ENCODE results near the gene DENND1A.

The DENND1A gene

DNA sequence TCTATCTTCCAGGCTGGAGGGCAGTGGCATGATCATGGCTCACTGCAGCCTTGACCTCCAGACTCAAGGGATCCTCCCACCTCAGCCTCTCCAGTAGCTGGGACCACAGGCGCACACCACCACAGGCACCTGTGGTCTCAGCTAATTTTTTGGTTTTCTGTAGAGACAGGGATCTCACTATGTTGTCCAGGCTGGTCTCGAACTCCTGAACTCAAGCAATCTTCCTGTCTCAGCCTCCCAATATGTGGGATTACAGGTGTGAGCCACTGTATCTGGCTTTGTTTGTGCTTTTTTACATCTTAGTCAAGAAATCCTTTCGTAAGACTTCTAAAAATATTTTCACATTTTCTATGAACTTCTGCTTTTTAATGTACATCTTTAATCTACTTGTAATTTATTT lies 116.9 kb downstream of the DENND1A start:
- DNase-seq, result no peak

DNA sequence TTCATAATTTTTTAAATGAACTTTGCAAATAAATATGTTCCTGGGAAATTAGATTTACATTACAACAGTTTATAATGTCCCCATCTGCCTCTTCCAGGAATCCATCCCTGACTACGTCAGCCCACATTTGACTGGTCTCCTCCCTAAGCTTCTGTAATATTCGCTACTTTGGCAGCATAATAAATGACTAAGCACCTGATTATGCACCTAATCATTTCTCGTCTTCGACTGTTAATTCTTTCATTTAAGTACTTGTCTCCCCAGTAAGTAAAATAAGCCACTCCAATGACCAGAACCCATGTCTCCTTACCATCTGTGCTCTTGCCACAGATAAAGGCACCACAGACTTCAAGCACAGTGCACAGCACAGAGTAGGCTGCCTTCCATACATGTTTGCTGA lies 122.7 kb downstream of the DENND1A start:
- no peak for DNase-seq

DNA sequence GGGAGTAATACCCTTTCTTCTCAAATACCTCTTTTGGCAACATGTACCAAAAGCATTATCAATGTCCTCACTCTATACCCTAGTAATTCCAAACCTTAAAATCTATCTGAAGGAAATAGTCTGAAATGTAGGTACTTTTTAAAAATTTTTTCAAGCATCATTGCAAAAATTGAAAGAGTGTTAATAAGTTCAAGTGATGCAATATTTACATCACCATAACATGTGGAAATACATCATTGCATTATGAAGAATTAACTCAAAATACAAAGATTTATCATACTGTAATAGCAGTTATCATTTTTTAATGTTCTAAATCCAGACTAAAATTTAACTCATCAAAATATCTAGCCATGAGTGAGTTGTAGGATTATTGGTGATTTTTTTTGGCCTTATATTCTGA lies 123.1 kb downstream of the DENND1A start:
- DNase-seq, result no peak

DNA sequence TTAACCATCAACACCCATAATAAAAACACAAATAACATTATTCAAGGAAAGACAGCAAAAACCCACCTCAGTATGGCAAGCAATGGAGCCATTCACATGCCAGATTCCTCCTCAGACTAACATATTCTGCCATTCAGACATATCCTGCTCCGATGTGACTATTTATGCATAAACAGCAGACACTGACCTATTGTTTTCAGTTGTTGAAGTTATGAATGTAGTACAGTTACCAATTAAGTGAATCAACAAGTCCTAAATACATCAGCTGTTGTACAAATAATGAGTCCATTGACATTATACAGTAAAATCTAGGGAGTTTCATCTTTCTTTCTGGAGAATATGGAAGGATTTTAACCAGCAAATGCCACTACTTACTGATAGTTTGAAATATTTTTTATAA lies 131.7 kb downstream of the DENND1A start:
- no peak for DNase-seq

DNA sequence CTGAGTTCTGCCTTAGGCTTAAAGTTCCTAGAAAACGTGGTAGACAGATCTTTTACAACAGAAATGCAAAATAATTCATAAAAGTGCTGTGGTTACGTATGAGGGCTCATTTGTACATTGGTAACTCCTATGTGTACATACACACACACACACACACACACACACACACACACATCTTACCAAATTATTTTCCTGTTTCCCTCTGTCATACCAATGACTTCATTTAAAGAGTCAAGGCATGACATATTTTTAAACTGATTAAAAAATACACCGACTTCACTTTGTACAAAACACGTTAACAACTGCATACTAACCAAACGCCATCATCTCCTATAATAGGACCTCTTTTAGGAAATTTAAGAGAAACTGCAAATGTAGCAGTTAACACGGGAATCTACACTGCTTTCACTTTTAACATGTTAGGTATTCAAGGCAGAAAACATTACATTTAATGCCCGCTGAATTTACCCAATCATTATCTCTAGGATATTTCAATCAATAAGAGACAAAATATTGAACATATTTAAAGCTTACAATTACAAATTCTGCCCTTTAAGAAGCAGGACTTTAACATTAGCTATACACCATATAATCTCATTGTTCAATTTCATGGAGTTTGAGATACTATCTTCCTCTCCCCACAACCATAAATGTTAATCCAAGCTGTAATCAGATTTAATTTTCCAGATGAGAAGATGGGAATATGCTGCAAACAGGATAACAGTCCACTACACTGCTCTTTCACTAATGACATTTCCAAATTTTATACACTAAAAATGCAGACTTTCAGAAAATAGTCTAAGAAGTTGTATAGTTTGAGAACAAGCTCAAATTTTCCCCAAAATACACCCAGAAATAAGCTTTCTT lies 133.1 kb downstream of the DENND1A start:
- no peak for DNase-seq

DNA sequence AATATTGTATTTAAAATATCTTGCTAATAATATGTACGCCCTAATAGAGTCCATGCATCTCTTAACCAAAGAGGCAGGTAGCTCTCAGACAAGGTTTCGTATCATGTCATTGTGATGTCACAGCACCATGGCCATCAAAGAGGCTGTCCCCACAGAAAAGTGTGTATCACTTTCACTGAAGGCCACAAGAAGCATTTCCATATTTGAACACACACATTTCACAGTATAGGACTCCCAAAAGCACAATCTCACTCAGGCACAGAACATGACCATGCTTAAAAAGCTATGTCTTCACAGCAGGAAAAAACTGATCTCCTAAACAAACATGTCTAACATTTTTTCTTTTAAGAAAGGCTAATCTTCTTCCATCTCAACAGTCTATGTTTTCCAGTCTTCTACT lies 133.8 kb downstream of the DENND1A start:
- no peak for DNase-seq

DNA sequence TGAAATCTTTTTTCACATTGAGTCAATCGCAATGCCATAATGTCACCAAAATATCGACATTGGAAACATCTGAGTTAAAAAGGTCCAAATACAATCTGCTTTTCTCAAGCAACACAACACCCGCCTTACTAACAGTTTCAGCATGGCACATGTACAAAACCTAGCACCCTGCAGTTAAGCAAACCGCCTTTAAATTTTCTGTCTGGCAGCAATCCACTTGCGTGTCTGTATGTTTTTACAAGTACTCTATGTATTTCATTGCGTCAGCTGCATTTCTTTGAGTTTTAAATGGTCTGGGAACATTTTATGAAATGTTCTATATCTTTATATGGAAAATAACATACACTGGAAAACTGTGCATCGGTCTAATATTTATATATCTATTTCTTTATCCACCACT lies 134.6 kb downstream of the DENND1A start:
- DNase-seq, result no peak

DNA sequence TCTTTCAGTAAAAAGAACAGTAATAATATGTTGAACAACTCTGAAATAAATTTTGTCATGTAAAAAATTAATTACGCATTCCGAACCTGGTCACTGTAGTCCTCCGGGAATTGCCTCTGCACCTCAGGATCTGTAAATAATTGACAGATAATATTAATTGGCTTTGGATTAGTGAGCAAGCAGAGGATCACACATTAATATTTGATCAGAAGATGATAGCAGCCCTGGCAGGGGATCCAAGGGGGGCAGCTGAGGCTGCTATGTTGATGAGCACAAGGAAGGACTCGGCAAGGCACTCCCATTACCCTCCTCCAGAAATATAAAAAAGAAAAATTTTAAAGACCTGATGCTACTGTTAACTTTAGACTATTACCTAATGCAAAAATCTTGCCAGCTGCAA lies 137.4 kb downstream of the DENND1A start:
- no peak for DNase-seq

DNA sequence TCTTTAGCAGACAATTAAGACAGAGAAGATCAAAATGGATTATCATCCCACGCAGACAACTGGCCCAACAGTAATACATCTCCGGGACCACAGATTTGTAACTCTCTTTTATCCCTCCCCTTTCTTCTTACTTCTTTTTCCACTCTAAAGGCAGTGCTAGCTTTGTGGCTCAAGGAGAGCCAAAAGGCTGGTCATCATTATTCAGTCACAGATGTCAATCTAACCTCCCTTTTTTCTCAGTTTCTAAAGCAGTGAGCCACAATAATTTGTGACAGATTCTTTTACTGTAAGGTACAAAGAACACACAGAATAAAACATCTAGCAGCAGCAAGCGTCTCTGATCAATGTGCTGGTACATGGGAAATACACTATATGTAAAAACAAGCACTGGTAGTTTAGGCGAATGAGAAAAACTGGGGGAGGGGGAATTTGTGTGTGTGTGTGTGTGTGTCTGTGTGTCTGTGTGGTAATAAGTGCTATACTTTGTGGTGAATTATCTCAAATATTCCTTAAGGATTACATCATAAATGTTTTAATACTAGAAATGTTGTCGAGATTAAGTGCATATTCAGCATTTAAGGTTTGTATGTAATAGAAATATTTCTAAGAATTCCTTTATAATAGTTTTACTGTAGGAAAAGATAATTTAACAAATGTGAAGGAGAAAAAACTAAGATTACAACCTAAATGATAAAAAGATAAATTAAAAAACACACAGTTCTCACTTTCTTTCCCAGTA lies 140.2 kb downstream of the DENND1A start:
- DNase-seq, result no peak

DNA sequence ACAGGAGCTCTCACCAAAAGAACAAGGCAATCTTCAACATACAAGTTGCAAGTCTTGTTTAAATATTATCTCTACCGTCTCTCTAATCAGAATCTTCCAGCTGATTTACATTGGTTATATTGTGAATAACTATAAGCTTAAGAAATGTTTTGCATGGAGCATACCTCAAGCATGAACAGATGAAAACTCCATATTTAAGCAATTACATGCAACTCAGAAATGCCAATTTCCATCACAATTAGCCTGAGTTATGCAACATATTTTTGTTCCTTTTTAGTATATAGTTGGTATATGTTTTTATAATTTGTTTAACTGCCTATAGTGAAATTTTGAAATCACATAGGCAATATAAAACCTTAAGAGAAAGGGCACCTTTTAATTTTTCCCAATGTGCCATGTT lies 142.5 kb downstream of the DENND1A start:
- DNase-seq, result no peak

DNA sequence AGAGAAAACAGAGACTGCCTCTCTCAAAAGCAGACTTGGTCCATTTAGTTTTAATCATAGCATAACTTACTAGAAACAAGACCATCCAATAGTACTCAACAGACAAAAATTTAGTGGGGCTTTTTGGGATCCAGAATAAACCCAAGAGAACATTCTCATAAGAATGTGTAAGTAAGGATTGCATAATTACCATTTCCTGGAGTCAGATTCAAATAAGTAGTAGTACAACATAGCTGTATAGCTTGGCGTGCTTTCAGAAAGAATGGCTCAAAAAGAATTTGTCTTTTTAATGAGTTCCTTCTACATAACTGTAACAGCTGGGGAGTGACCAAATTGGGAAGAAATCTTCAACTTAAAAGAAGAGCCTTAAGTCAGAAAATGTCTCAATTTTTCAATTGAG lies 145.4 kb downstream of the DENND1A start:
- no peak for DNase-seq

DNA sequence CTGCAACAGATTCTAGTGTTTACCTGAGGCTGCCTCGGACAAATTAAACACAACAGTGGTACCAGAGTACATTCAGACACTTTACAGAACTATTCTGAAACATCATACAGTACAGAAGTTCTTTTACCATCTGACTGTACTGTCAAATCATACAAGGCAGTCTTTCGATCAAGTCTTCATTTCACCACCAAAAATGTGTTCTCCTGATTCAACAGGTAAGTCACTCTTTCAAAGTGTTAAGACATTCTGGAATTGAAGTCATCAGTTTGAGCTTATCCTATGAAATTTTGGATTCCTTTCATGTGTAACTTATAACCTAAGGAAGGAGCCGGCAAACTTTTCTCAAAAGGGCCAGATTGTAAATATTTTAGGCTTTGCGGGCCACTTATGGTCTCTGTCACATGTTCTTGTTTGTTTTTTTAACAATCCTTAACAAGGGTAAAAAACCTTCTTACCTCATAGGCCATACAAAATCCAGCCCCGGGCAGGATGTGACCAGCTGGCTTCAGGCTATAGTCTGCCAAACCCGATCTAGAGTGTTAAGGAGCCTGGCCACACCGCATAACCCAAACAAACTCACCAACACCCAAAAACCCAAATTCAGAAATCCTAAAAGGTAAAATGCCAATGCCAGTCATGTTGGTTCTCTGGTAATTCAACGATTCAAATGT lies 151.6 kb downstream of the DENND1A start:
- no peak for DNase-seq

DNA sequence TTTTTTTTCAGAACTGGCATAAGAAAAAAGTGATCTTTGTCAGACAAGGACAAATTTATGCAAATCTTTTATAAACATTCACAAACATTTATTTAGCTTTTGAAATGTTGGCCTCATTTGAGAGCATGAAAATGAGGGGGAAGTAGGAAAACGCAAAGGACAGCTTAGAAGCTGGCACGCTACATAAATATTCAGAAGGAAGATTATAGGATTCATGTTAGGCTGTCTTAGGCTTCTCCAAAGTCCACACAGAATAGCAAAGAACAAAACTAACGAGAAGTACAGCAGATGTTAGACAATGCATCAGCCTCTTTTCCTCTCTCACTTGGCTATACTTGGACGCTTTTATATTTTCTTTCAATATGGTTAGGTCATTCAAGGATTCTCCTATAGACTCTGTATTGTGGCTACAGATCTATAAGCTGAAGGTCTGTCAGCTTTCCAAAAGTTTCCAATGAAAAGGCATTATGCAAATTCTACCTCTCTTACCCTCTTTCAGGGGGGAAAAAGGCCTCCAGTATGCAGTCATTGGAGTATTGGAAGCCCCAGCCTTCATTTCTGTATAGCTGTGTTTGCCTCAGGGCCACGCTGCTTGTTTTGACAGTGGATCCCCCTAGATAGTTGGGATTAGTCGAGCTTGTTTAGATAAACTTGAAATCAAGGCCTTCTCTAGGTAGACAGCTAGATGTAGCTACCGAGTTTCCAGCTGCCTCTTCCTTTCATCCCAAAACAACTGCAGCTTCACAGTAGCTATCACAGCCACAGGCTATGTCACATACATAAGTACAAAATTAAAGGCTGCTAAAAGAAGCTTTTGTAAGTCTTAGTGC lies 153.0 kb downstream of the DENND1A start:
- DNase-seq, result no peak

DNA sequence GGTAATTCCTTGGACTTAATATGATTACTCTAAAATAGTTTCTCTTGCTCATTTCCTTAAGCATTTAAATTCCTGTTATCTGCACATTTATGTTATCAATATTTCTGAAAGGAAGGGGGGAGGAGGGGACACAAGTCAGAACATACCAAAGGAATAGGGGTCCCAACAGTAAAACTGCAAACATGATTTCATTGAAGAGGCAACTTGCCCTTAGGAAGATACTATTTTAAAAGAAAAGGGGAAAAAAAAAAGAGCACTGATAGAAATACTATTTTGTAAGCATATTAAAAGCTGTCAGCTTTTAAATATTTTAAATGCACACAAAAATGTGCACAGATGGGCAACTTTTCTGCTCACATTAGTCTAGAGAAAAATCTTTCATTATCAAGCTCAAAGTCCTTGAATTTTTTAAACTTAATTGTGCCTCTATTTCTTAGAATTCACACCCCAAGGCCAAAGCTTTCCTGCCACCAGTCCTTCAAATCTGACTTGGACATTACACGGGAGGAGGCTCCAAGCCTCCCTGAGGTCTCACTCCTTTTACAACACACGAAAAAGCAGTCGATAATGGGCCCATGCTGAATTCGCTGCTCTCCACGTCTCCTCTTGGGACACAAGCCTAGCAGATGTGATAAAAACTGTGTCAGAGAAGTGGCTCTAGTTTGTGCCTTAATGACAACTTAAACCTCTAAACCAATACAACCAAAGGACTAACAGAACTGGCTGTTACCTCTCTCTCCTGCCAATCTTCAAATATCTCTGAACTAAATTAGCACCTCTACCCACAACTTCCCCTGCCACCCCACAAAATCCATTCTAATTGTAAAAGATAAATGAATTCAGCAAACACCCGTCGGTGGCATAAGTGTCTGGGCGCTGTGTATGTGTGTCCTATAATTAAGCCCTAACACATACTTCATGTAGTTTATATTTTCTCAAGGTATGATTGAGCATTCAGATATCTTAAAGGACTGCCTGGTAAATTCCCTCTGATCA lies 154.3 kb downstream of the DENND1A start:
- no peak for DNase-seq

DNA sequence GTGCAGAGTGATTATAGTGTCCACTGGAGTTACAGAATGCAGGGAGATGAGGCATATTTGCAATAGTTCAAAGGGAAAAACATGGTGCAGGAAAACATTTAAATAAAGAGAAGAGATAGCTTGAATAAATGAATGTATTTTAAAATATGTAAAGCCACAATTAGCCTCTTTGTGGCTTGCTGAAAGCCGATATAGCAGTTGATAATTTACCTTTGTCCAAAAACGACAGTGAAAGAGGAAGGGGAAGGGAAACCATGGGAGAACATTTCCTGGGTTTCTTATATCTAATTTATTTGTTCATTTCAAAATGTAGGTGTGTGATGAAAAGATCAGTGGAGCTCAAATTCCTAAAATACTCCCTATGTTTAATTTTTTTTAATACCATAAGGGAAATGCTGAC lies 156.1 kb downstream of the DENND1A start:
- DNase-seq, result no peak

DNA sequence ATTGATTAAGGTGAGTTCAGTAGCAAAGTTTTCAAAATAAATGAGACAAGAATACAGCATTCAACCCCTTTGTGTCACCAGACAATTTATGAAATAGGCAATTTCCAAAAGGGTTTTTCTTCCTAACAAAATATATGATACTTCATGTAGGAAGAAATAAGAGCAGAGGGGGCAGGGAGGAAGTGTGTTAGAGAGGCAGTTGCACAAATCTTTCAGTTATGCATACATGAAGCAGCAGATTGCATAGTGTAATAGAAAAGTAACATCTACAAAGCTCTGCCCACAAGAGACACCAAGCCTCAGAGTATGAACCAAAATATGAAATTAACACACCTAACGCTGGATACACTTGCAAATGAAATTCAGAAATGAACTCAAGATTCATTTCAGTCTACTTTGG lies 157.0 kb downstream of the DENND1A start:
- no peak for DNase-seq

DNA sequence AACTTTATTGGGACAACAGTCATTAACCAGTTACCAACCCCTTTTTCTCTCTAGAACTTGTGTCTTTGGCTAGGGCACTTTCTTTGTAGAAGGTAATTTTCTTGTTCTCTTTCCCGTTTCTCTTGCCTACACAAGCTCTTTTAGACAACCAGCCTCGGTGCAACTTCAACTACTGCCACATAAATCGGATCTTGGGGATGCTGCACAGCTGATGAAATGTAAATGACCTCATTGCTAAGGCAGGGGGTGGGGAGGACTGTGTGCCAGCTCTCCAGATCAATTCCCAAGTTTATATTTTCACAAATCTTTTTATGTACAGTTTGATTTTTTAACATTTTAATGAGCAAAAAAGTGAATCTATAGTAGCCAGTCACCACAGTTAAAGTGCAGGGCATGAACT lies 157.6 kb downstream of the DENND1A start:
- DNase-seq, result no peak

DNA sequence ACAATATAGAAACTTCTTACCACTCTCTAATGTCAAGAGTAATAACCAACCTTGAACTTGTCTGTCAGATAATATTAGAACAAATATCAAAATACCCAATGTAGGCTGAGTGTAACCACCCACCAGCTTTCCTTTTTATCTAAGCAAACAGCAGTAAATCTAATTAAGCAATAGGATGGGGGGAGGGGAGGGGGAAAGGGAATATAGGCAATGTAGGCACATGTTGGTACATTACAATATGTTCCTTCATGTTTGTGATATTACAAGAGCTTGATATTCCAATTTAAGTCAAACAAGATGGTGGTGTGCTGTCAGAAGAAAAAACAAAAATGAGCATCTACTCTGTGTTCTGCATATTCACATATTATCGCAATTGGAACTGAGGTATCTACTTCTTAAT lies 158.2 kb downstream of the DENND1A start:
- no peak for DNase-seq

DNA sequence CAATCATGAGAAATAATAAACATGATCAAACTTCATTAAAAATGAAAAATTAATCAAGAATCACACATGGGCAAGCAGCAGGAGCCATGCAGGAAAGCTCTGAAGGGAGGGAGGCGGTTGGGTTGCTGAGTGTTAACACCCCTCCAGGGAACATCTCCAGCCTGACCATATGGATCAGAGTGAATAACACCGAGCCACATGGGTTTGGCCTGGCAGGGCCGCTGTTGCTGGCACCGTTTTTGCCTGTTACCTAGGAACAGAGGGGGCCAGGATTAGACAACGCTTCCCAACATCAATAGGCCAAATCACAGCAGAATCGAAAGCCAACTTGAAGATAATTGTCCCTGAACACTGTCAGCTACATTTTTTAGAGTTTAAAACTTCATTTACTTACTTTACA lies 160.2 kb downstream of the DENND1A start:
- no peak for DNase-seq

DNA sequence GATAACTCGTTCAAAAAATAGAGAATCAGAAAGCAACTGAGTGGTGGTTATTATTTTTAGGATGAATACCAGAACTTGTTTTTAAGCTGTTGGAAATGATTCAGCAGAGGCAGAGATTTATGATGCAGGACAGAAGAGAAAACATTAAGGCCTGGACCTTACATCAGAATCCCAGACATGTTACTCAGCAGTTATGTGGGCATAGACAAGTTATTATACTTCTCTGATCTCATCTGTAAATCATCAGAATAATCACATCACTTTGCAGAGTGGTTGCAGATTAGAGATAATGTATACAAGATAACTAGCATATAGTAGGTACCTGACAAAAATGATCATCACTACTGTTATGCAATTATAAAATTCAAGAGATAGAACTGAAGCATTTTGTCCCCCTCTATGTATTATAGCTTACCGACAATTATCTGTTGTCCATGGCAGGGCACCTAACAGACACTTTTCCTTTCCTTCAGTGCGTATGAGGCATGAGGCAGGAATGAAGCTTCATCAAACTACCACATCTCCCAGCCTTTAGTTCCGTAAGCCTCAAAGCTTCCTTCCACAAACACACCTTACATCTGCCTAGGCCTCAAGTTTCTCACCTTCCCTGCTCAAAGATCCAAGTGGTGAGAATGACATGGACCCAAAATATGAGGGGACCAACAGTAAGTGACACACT lies 165.9 kb downstream of the DENND1A start:
- DNase-seq, result no peak
